Activated CD4-positive, alpha-beta T cell treated with anti-CD3 and anti-CD28 coated beads, Interleukin-2, amount 50 U/mL, for 4 hours (primary cell): ENCODE results near the gene ZNF22.

Experiments
- DNase-seq, 2 experiments: peaks; one replicate each; pipeline ENCODE4 v3.0.0-alpha.2; 2020

The ZNF22 gene

GRCh38 chr10:44978213-44978569 lies 22.5 kb upstream of the ZNF22 start:
- DNase-seq = no peak

DNA sequence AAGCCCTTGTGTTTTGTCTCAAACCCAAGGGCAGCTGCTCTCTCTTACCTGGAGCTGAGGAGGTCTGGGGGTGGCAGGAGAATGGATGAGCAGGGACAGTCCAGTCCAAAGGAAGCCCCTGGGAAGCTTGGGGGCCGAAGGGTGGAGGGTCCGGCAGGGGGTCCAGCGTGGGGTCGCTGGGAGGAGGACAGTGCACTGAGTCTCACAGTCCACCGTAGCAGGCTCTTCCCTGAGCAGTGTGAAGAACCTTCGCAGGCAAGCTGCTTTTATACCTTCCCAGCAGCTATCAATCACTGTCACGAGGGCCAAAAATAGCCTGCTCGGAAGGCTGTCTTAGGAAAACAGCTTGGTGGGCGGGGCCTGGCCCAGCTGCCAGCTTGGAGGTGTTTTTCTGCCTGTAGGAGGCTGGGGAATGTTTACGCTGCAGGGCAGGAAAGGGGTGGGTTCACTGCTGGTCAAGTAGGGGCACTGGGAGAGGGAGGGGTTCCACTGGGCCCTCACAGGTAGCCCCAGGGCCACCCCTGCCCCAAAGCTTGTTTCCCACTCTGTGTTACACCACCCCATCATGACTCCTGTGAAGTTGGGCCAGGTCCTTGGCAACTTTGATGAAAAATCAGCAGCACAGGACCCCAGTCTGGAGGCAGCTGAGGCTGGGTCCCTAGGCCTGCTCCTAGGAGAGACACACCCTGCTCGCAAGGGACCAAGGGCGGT lies 22.0 kb upstream of the ZNF22 start, which contains the start of gene DEPP1:
TSS of gene DEPP1 (minus strand) at position 240 of the 711 bp plus-strand sequence. CDS start 779 bp downstream, outside the sequence.
- DNase-seq = no peak

- no peak for DNase-seq
Observed at GRCh38 chr10:44979281-44980191, 21.2 kb upstream of the ZNF22 start.

DNA sequence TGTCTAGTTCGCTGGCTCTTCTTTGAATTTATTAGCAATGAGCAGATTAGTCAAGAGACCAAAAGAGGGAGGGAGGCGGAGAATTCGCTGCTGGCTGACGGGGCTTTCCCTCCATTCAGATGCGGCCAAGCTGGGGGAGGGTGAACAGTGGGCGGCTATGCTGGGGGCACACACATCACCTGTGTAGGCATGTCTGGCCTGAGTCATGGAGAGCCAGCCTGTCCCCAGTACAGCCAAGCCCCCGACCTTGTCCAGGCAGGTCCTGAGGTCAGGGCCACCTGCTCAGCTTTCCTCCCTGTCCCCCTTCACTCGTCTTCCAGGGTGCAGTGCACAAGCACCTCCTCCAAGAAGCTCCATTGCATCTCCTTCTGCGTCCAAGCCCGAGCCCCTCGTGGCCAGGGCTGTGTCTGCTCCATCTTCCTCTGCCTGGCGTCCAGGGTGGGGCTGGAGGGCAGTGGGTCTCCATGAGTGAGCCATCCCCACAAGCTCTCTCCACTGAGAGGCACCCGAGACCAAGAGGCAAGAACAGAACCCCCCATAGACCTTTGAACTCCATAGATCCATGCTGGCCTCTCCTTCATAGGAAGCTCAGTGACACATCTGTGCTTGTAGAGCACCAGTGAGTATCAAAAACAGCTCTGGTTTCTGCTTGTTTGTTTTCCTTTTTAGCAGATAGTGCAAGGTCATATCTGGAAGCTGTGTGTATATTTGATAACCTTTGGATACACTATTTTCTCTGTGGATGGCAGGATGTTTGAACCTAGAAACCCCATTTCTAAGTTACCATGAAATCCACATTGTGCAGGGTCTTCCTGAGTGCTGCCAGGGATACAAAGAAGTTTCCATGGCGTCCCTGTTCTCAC lies 20.2 kb upstream of the ZNF22 start:
- no peak for DNase-seq

DNA sequence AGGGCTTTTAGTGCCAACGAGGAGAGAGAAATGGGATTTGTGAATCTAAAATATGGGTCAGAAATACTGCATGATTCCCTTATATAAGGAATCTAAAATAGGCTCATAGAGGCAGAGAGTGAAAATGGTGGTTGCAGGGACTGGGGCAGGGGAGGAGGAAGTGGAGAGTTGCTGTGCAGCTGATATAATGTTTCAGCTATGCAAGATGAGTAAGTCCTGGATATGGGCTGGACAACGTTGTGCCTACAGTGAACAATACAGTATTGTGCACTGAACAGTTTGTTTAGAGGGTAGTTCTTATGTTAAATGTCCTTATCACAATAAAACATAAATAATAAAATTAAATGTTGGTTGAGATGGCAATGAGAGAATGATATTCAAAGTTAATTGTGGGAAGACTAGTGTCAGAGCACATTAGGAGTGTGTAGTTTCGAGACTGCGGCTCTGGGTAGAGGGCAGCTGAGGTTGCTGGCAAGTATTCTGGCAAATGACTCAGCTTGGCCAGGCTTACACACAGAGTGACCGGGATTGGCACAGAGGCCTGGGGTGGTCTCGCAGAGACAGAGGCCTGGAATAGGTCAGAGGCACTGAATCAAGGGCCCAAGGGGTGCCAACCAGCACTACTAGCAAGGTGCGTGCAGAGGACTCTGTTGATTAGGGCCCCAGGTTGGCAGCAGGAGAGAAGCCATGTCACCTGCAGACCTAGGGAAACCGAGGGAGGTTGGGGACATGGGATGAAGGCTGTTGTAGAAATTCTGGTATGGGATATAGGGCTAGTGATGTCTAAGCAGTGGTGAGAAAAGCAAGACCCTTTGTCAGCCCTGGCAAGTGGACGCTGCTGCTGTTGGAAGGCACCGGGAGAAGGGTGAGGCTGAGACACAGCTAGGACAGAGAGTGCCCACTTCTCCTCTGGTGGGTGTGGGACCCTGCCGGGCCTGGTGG lies 19.3 kb upstream of the ZNF22 start:
- no peak for DNase-seq

DNA sequence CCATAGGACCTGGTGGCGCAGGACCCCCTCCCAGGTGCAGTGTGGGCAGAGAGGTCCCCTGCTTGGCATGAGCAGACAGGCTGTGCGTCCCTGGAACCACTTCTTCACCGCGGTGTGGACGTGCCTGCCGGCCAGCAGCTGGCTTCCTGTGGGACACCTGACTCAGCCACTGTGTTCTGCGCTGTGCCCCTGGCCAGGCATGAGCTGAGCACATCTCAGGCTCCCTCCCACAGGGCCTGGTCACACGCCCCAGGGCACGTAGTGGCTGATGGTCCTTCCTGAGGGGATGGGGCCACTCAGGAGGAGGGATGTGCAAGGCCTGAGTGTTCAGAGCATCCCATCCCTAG lies 18.6 kb upstream of the ZNF22 start:
- DNase-seq = no peak

DNA sequence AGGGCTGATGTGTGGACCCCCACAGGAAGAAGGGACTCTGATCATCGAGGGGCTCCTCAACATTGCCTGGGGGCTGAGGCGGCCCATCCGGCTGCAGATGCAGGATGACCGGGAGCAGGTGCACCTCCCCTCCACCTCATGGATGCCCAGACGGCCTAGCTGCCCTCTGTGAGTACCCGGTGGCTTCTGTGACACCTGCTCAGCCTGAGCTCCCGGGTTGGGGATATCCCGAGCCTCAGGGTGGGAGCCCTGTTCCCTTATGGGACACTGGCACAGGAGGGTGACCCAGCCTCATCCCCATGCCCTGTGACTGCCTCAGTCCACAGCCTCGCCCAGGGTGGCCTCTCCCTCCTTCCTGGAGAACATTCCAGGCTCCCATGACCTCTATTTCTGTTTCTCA lies 18.2 kb upstream of the ZNF22 start:
- no peak for DNase-seq

DNA sequence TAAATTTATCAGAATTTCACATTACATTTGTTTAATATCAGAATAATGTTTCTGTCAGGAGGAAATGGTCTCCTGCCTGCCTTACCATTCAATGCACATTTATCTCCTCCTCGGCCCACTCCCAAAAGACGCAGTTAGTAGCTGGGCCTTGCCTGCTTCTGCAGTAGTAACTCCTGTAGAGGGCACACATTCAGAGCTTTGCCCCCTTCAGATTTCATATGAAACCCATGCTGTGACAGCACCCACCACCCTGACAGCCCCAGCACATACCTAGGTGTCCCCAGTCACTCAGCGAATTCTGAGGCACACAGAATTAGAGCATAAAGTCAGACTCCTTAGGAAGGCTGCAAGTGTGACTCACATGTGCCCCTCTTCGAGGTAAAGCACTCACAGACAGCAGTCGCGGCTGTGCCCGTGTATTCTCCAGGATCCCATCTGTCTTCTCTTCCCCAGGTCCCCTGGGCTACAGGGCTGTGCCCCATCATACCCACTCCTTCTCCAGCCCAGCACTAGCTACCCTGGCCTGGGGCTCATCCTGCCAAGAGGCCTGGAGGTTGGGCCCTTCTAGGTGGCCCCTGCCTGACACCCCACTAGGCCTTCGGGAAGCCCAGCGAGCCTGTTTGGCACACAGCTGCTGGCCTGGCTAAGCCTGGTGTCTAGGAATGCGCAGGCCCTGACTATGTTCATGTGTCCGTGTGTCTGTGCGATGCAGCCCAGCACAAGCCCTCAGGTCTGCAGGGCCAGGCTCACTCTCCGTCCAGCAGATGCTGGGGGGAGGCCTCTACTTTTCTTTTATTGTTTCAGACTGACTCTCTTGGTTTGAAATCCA lies 17.4 kb upstream of the ZNF22 start:
- DNase-seq = no peak

- no peak for DNase-seq
Observed at GRCh38 chr10:44983895-44984278, 16.8 kb upstream of the ZNF22 start.

DNA sequence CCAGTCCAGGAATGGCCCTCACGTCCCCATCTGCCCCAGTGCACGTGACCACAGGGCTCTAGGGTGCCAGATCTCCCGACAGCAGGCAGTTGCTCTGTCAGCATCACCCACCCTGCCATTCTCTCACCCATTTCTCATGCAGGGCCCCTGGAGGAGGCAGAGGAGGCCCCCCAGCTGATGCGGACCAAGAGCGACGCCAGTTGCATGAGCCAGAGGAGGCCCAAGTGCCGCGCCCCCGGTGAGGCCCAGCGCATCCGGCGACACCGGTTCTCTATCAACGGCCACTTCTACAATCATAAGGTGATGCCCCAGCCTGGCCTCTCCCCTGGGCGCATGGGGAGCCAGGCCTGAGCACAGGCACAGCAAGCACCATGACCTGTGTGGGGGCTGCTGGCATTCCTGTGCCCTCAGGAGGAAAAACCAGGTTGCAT lies 16.0 kb upstream of the ZNF22 start:
- no peak for DNase-seq

DNA sequence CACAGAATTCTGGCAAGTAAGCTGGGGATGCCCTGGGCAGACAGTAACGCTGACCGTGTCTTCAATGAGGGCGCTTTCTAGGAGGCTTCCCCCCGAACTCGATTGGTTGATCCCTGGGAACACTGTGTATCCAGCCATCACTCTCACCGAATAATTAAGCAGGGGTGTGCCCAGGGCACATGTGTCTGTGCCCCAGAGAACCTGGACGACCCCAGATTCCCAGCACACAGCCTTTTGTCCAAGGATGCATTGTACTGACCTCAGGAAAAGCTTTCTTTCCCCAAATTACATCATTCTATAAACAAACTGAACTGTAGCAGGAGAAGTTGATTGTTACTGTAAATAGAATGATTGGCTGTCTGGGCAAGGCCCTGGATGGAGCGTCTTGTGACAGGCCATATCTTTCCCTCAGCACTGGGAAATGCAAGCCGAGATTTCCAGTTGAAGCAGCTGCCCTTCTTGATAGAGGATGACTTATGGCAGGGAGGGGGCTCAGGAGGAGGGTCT lies 15.5 kb upstream of the ZNF22 start:
- no peak for DNase-seq

- no peak for DNase-seq
Observed at GRCh38 chr10:44986179-44986578, 14.5 kb upstream of the ZNF22 start.

DNA sequence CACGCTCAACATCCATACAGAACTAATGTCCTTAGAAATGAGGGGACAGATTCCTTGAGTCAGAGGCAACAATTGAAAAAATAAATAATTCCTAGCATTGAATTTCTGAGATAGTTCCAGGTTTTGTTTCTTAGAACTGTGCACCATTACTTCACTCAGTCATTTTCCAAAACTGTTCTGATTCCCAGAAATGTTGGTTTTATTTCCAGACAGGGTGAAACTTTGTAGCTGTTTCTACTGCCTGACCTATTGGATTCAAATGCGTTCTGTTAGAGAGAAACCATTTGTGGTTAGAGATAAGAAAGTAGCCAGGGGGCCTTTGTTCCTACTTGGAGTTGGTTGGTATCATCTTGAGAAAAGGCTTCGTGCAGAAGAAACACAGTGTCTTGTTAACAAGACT lies 14.1 kb upstream of the ZNF22 start:
- no peak for DNase-seq

DNA sequence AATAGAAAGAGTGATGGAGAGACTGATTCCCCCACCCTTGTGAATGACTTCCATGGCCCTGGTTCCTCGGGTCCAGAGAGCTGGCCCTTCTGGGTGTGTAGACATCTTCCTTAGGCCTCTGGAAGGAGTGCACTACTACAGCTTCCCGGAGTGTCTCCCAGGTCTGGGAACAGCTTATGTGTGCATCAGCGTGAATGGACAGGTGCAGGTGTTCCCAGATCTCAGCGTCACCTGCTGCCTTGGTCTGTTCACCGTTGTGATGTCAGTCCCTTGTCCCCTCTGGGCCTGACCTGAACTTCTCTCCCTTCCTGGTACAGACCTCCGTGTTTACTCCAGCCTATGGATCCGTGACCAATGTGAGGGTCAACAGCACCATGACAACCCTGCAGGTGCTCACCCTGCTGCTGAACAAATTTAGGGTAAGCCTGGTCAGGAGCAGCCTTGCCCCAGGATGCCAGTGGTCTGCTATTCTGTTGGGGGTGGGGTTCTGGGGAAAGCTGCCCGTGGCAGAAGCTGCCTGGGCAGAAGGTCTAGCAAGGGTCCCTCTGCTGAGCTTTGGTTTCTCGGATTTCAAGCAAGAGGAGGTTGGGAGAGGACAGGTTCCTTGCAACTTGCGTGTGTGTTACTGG lies 11.7 kb upstream of the ZNF22 start:
- no peak for DNase-seq

- no peak for DNase-seq
Observed at GRCh38 chr10:44989597-44990301, 11.0 kb upstream of the ZNF22 start.

DNA sequence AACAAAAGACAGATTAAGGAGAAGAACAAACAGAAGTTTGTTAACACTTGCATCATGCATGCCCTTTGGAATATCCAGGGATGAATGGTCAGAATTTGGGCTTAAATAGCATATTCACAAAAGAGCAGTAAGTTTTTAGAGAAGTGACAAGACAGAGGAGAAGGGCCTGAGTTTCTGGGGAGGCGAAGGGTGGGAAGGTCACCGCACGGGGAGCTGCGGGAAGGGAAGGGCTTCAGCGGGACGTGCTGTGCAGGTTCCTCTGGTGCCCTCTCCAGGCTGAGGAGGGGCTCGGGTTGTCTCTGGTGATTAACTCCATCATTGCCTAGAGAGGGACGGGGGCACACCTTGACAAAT lies 10.4 kb upstream of the ZNF22 start:
- DNase-seq = no peak

- no peak for DNase-seq
Observed at GRCh38 chr10:44990965-44991364, 9.8 kb upstream of the ZNF22 start.

DNA sequence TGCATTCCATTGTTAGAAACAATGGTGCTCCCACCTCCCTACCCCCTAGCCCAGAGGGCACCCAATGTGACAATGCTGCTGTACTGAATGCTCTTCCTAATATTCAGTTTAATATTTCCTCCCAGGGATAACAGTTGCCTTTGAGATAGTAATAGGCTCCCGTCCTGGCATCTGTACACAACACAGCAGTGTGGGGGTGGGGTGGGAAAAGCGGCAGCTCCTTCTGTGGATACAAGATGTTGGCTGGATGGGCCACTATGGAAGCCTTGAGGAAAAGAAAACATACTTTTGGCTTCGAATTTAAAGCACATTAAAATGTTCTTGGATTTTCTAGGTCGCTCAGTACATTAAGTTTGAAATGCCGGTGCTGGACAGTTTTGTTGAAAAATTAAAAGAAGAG lies 9.2 kb upstream of the ZNF22 start:
- DNase-seq = no peak

DNA sequence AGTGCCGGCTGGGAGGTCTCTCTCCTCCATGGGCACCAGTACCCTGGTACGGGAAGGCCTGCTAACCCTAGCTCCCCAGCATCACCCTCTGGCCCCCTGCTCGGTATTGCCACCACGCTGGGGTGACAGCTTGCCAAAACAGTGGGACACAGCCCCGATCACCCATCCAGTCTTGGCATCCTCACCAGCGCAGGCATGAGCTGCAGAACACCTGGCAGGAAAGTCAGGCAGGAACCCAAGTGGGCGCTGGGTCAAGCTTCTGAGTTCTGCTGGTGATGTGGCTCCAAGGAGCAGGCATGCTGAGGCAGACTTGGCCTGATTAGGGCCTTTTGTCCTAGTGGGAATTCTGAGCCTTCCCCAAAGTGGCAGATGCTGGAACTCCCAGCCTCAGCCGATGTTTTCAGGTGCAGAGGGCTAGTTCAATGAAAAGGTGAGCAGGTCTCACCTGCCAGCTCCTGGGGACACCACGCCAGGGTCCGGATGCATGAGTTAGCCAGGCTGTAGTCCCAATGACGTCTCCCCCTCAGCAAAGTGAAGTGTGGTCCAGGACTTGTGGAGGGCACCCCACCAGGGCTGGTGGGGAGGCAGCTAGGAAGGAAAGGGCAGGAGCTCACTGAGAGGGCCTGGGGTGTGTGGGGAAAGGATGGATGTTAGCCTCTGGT lies 8.5 kb upstream of the ZNF22 start:
- no peak for DNase-seq
